Measurements from ENCODE around the gene TPMT.

DNA sequence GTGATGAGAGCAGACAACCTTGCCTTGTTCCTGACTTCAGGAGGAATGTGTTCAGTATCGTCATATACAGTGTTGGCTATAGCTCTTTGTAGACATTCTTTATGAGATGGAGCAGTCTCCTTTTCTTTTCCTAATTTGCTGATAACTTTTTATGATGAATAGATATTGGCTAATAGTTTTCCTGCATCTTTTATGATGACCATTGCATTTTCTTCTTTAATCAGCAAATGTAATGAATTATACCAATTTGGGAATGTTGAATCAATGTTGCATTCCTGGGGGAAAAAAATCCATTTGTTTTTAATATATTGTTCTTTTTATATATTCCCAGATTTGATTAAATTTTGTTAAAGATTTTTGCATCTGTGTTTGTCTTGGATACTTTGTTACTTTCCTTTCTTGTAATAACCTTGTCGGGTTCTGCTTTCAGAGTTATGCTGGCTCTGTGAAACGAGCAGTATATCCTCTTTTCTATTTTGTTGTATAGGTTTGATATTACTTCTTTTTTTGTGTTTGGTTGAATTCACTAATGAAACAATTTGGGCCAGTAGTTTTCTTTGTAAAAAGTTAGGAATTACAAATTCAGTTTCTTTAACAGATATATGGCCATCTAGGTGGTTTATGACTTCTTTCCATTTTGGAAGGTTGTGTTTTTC is 24.2 kb upstream of the TPMT start:
- TF ChIP-seq, protein P1, sequence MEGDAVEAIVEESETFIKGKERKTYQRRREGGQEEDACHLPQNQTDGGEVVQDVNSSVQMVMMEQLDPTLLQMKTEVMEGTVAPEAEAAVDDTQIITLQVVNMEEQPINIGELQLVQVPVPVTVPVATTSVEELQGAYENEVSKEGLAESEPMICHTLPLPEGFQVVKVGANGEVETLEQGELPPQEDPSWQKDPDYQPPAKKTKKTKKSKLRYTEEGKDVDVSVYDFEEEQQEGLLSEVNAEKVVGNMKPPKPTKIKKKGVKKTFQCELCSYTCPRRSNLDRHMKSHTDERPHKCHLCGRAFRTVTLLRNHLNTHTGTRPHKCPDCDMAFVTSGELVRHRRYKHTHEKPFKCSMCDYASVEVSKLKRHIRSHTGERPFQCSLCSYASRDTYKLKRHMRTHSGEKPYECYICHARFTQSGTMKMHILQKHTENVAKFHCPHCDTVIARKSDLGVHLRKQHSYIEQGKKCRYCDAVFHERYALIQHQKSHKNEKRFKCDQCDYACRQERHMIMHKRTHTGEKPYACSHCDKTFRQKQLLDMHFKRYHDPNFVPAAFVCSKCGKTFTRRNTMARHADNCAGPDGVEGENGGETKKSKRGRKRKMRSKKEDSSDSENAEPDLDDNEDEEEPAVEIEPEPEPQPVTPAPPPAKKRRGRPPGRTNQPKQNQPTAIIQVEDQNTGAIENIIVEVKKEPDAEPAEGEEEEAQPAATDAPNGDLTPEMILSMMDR (IDR thresholded peaks at IDR 0.05; ENCODE audit: insufficient read depth, low read depth, low read length): no peak
- no peak for TF ChIP-seq EZH2 (IDR thresholded peaks at IDR 0.05; ENCODE audit: insufficient read depth, low read length)
